HG03469 (cell line): ENCODE data around the gene UNC119.

ENCODE experiments used
- ATAC-seq: cut with Tn5 transposase; IDR thresholded peaks from one replicate; pipeline ENCODE4 v1.9.1; 2021; ENCODE audit warnings: mild to moderate bottlenecking, moderate library complexity, moderate number of reproducible peaks; ENCODE audit not compliant: unreplicated experiment

The UNC119 gene

GRCh38 chr17:28545141-28545503 is 7.3 kb downstream of the UNC119 start:
- no peak for ATAC-seq

GRCh38 chr17:28544402-28545140 is 7.9 kb downstream of the UNC119 start:
- ATAC-seq = no peak

- no peak for ATAC-seq
These were observed 11.0 kb downstream of the UNC119 start for GRCh38 chr17:28541439-28541838.

GRCh38 chr17:28540231-28540630 is 12.2 kb downstream of the UNC119 start:
- ATAC-seq = no peak

- no peak for ATAC-seq
These were observed 14.0 kb downstream of the UNC119 start for GRCh38 chr17:28538296-28538895.

- ATAC-seq = no peak
These were observed 15.2 kb downstream of the UNC119 start for GRCh38 chr17:28537219-28537610.

- no peak for ATAC-seq
These were observed 15.7 kb downstream of the UNC119 start for GRCh38 chr17:28536532-28537218.

GRCh38 chr17:28534740-28535375 is 17.6 kb downstream of the UNC119 start:
- no peak for ATAC-seq

- ATAC-seq = no peak
These were observed 19.2 kb downstream of the UNC119 start for GRCh38 chr17:28533091-28533807.

GRCh38 chr17:28532050-28532960 is 20.1 kb downstream of the UNC119 start:
- ATAC-seq = no peak

- no peak for ATAC-seq
These were observed 21.5 kb downstream of the UNC119 start for GRCh38 chr17:28530926-28531325.

- ATAC-seq = no peak
These were observed 22.2 kb downstream of the UNC119 start for GRCh38 chr17:28530250-28530649.

GRCh38 chr17:28529013-28529400 is 23.4 kb downstream of the UNC119 start:
- no peak for ATAC-seq

GRCh38 chr17:28528327-28529012 is 24.0 kb downstream of the UNC119 start:
- ATAC-seq = no peak

- no peak for ATAC-seq
These were observed 24.6 kb downstream of the UNC119 start for GRCh38 chr17:28527859-28528258.

- ATAC-seq = no peak
These were observed 25.2 kb downstream of the UNC119 start for GRCh38 chr17:28527181-28527681.

GRCh38 chr17:28526381-28526780 is 26.0 kb downstream of the UNC119 start:
- ATAC-seq = no peak

- no peak for ATAC-seq
These were observed 27.7 kb downstream of the UNC119 start for GRCh38 chr17:28524476-28525424.
